Coronary artery (tissue), 2 donors: ENCODE measurements around the gene GPR34.

Experiments
- DNase-seq: peaks from one replicate; pipeline ENCODE4 v3.0.0-alpha.2; 2017; ENCODE audit warnings: low spot score
- H3K27ac ChIP-seq, 2 donors: fragments of 200-600 bp; sonication (generic); one replicate each; pipeline ENCODE4 v1.5.1; 2016 to 2019
- H3K4me3 ChIP-seq: fragments of 200-600 bp; sonication (generic); 2 replicates; pipeline ENCODE4 v1.5.1; 2016; ENCODE audit warnings: mild to moderate bottlenecking, moderate library complexity
- CTCF ChIP-seq: fragments of 200-600 bp; sonication (generic); IDR thresholded peaks from one replicate; pipeline ENCODE4 v1.5.1; 2019; ENCODE audit warnings: antibody characterized with exemption

GPR34 gene

GRCh38 chrX:41722214-41722613, 33.4 kb downstream of the GPR34 start:
- no peak for DNase-seq
- Histone ChIP-seq H3K4me3 (no peak overlapping the region), H3K27ac (no peak overlapping the region)
- no peak for TF ChIP-seq CTCF

GRCh38 chrX:41722816-41723618, 34.2 kb downstream of the GPR34 start:
- no peak for TF ChIP-seq CTCF
- Histone ChIP-seq H3K4me3 (no peak overlapping the region), H3K27ac (no peak overlapping the region)
- no peak for DNase-seq

- no peak for TF ChIP-seq CTCF
- DNase-seq = no peak
- H3K27ac ChIP-seq = no peak within 1 kb of the TSS
- no peak within 1 kb of the TSS for H3K4me3 ChIP-seq
Measured at GRCh38 chrX:41723826-41724225, 35.1 kb downstream of the GPR34 start, which contains the start of gene GPR82. Gene GPR82, plus strand, starts transcription at chrX:41724181. Its CDS starts 2,846 bp downstream, at chrX:41727027.

GRCh38 chrX:41728125-41728524, 39.4 kb downstream of the GPR34 start:
- H3K27ac ChIP-seq = no peak overlapping the region
- DNase-seq = no peak
- H3K4me3 ChIP-seq = no peak overlapping the region
- no peak for TF ChIP-seq CTCF

GRCh38 chrX:41730081-41730480, 41.3 kb downstream of the GPR34 start:
- DNase-seq = no peak
- TF ChIP-seq CTCF = no peak
- no peak overlapping the region for H3K4me3 ChIP-seq
- H3K27ac ChIP-seq = no peak overlapping the region

- Histone ChIP-seq H3K4me3 (no peak overlapping the region), H3K27ac (no peak overlapping the region)
- no peak for DNase-seq
- TF ChIP-seq CTCF = no peak
Measured at GRCh38 chrX:41732260-41732659, 43.5 kb downstream of the GPR34 start.

GRCh38 chrX:41733939-41734338, 45.2 kb downstream of the GPR34 start:
- TF ChIP-seq CTCF = no peak
- no peak overlapping the region for H3K27ac ChIP-seq
- DNase-seq = no peak
- H3K4me3 ChIP-seq = no peak overlapping the region
